Activated B cell treated with CpG ODN at 0.5 μM for 24 hours (primary cell): Measurements from ENCODE around the gene ZFAND4. TPM values are rescaled to one million over a fixed set of nuclear protein-coding genes. Genes with fewer than 3 reads are reported as not detected.

Source experiments
- ATAC-seq: fragments of 200-7000 bp; cut with Tn5 transposase; one replicate; pipeline ENCODE4 v1.10.0; 2021; ENCODE audit warnings: low read depth, mild to moderate bottlenecking, moderate library complexity
- CTCF ChIA-PET: fragments of 350-600 bp; sonication (Branson Sonifier 250); formaldehyde crosslinking; loops from one replicate; lab custom pipeline; 2021; ENCODE audit warnings: antibody characterized with exemption; lab: Charles Lee
- POLR2A ChIA-PET: fragments of 350-600 bp; sonication (Branson Sonifier 250); formaldehyde crosslinking; loops from one replicate; lab custom pipeline; 2021; ENCODE audit warnings: antibody characterized with exemption; lab: Charles Lee
- DNase-seq: peaks from one replicate; pipeline ENCODE4 v3.0.0; 2022
- H3K27ac Mint-ChIP-seq: one replicate; pipeline ENCODE4 v1.8.0; 2020; ENCODE audit warnings: mixed read lengths
- H3K27me3 Mint-ChIP-seq: one replicate; pipeline ENCODE4 v1.8.0; 2021; ENCODE audit warnings: mixed read lengths
- H3K36me3 Mint-ChIP-seq: one replicate; pipeline ENCODE4 v1.8.0; 2021; ENCODE audit warnings: low read depth, mixed read lengths
- H3K4me1 Mint-ChIP-seq: one replicate; pipeline ENCODE4 v1.8.0; 2021; ENCODE audit warnings: mixed read lengths
- H3K4me3 Mint-ChIP-seq: one replicate; pipeline ENCODE4 v1.8.0; 2020; ENCODE audit warnings: mild to moderate bottlenecking, mixed read lengths
- H3K9me3 Mint-ChIP-seq: one replicate; pipeline ENCODE4 v1.8.0; 2020; ENCODE audit warnings: mixed read lengths
- intact Hi-C: fragments of 100-400 bp; cut with micrococcal nuclease; formaldehyde crosslinking; loops from one replicate; pipeline ENCODE4 v1.15.1; 2024
- total RNA-seq: library from RNA; stranded (reverse); gene quantifications from 2 replicates; pipeline ENCODE4 v1.2.3, GENCODE V29; 2022
- TF ChIP-seq, protein P1 (sequence below): fragments of 200-600 bp; IDR thresholded peaks from one replicate; pipeline ENCODE4 v1.8.0; 2022; ENCODE audit warnings: antibody characterized with exemption, mild to moderate bottlenecking

The ZFAND4 gene
- total RNA-seq, 1 donor from 2014 or later, result 22.1 TPM

DNA sequence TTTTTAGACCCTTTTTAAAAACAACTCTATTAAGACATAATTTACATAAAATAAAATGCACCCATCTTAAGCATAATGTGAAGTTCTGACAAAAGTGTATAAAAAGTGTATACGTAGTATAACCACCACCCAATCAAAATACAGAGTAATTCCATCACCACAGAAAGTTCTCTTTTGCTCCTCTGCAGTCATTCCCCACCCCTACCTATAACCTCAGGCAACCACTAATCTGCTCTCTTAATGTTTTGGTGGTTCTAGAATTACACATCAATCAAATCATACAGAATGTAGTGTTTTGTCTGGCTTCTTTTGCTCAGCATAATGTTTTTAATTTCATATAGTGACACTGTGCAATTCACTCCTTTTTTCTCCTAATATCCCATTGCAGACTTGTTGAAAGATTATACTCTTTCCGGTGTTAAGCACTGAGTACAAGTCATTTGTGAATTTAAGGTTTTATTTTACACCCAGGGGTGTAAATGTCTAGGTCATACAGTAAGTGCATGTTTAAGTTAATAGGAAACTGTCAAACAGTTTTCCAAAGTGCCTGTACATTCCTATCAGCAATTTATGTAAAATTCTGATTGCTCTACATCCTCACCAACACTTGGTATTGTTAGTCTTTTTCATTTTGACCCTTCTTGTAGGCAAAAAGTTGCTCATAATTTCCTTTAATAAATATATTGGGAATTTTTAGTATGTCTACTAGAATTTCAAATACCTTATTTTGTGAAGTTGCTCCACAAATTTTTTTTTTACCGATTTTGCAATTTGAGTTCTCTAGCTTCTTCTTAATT is 86.3 kb downstream of the ZFAND4 start:
- H3K36me3 Mint-ChIP-seq, result peaks cover 40% of the 10 kb centered on the region
- no peaks in the 10 kb centered on the region for H3K27me3 Mint-ChIP-seq
- no peak for DNase-seq
- H3K9me3 Mint-ChIP-seq, result peaks cover 11% of the 10 kb centered on the region
- POLR2A ChIA-PET, result no interaction called here
- TF ChIP-seq, protein P1, sequence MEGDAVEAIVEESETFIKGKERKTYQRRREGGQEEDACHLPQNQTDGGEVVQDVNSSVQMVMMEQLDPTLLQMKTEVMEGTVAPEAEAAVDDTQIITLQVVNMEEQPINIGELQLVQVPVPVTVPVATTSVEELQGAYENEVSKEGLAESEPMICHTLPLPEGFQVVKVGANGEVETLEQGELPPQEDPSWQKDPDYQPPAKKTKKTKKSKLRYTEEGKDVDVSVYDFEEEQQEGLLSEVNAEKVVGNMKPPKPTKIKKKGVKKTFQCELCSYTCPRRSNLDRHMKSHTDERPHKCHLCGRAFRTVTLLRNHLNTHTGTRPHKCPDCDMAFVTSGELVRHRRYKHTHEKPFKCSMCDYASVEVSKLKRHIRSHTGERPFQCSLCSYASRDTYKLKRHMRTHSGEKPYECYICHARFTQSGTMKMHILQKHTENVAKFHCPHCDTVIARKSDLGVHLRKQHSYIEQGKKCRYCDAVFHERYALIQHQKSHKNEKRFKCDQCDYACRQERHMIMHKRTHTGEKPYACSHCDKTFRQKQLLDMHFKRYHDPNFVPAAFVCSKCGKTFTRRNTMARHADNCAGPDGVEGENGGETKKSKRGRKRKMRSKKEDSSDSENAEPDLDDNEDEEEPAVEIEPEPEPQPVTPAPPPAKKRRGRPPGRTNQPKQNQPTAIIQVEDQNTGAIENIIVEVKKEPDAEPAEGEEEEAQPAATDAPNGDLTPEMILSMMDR, result no peak
- H3K4me1 Mint-ChIP-seq, result peaks cover 23% of the 10 kb centered on the region
- intact Hi-C loops, result no loop called here
- H3K4me3 Mint-ChIP-seq, result no peak overlapping the region
- H3K27ac Mint-ChIP-seq, result no peak overlapping the region
- CTCF ChIA-PET, result no interaction called here
- no peak for ATAC-seq

DNA sequence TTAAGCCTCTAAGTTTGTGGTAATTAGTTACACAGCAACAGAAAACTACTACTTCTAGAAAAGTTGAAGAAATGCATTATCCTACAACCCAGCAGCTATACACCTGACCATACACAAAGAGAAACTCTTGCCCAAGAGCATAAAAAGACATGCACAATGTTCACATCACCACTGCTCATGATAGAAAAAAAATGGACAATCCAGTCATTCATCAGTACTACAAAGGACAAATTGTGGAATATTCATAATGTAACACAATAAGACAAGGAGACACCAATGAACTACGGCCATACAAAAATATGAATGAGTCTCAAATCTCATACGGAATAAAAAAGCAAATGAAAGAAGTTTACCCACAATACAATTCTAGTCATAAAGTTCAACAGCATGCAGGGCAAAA is 87.4 kb downstream of the ZFAND4 start:
- H3K4me1 Mint-ChIP-seq, result peaks cover 30% of the 10 kb centered on the region
- no peak for DNase-seq
- TF ChIP-seq, protein P1, result no peak
- intact Hi-C loops, result no loop called here
- POLR2A ChIA-PET, result no interaction called here
- peaks cover 11% of the 10 kb centered on the region for H3K9me3 Mint-ChIP-seq
- H3K36me3 Mint-ChIP-seq, result peaks cover 31% of the 10 kb centered on the region
- H3K4me3 Mint-ChIP-seq, result no peak overlapping the region
- H3K27ac Mint-ChIP-seq, result no peak overlapping the region
- CTCF ChIA-PET, result no interaction called here
- no peak for ATAC-seq
- H3K27me3 Mint-ChIP-seq, result no peaks in the 10 kb centered on the region

DNA sequence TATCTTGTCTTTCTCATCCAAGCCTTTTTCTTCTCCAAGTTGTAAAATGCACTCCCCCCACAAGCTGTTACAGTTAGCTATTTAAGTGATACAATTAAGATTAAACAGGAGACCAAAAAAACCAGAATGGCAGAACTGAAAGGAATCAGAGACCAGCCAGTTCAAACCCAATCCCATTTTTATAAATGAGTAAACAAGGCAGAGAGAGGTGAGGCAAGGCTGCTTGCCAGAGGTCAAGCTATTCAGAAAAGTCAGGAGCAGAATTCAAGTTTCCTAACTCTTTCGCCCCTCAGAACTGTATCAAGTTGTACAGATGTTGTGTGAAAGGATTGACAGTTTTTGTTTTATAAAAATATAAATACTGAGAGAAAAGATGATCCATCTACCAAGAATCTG is 90.2 kb downstream of the ZFAND4 start:
- CTCF ChIA-PET, result no interaction called here
- no peak overlapping the region for H3K4me3 Mint-ChIP-seq
- intact Hi-C loops, result no loop called here
- no peaks in the 10 kb centered on the region for H3K27me3 Mint-ChIP-seq
- no peak for ATAC-seq
- DNase-seq, result no peak
- peaks cover 20% of the 10 kb centered on the region for H3K36me3 Mint-ChIP-seq
- H3K9me3 Mint-ChIP-seq, result peaks cover 9% of the 10 kb centered on the region
- TF ChIP-seq, protein P1, result no peak
- POLR2A ChIA-PET, result interaction anchor here (0.6 to 2.3 kb wide), 4 partner anchors 81 to 164 kb away, joined by 3 to 12 read pairs (median 4); no protein-coding TSS in a partner anchor
- peaks cover 31% of the 10 kb centered on the region for H3K4me1 Mint-ChIP-seq
- peak overlapping the region; percentile 97 for H3K27ac Mint-ChIP-seq

DNA sequence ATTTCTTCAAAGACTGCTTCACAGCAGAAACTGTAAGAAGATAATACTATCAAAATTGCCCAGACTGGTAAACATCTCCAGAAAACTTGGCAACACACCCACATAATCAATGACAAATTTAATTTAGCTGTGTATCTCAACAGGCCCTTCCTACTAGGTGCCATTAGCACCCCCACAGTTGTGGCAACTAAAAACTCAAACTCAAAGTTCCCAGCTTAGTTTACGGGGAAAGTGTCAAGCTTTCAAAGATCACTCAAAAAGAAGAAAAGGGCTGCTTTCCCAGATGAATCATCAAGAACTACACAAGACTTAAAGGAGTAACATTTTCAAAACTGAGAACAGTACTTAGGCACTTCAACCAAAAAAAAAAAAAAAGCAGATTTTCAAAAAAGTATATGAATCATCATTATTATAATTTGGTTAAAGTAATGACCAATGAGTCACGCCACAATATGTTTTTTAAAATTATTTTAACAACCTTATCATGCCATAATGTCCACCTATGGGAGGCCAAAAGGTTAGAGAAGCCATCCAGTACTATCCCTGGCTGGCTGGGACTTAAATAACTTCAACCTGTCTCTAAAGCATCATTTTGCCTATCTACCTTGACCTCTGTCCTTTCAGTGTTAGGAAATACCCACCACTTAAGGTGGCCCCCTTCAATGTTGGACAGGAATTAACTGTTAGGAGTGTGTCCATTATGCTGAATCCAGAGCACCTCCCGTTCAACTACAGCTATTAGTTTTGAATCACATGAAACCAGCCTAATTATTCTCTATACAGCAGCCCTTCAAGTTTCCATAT is 90.8 kb downstream of the ZFAND4 start:
- ChIA-PET POLR2A (interaction anchor here (0.6 to 2.3 kb wide), 6 partner anchors 12 to 163 kb away, joined by 3 to 24 read pairs (median 6); no protein-coding TSS in a partner anchor), CTCF (interaction anchor here (1.2 to 1.4 kb wide), 2 partner anchors 90 to 121 kb away, joined by 3 to 5 read pairs; partner anchors contain the start of gene ZFAND4)
- Mint-ChIP-seq H3K9me3 (peaks cover 7% of the 10 kb centered on the region), H3K27ac (peak overlapping the region; percentile 97), H3K36me3 (peaks cover 16% of the 10 kb centered on the region), H3K4me3 (no peak overlapping the region), H3K4me1 (peaks cover 33% of the 10 kb centered on the region), H3K27me3 (no peaks in the 10 kb centered on the region)
- intact Hi-C loops, result loop anchor here (1.0 to 2.0 kb wide), 2 partner anchors 13 to 25 kb away; no protein-coding TSS in a partner anchor
- ATAC-seq (no peak), DNase-seq (no peak)
- TF ChIP-seq, protein P1, result no peak
